WTC11 (cell line): Measurements from ENCODE around the gene FNIP2. TPM values are rescaled to one million over a fixed set of nuclear protein-coding genes. Genes with fewer than 3 reads are reported as not detected.

Experiments
- ATAC-seq: fragments of 200-7000 bp; cut with Tn5 transposase; 2 replicates; pipeline ENCODE4 v1.10.0; 2021; ENCODE audit warnings: mild to moderate bottlenecking, moderate library complexity
- CTCF ChIA-PET: fragments of 300-600 bp; sonication (Branson Sonifier 250); formaldehyde crosslinking; loops from one replicate; lab custom pipeline; 2021; ENCODE audit warnings: antibody characterized with exemption; lab: Charles Lee
- POLR2A ChIA-PET: fragments of 350-600 bp; sonication (Branson Sonifier 250); formaldehyde crosslinking; loops from one replicate; lab custom pipeline; 2021; ENCODE audit warnings: antibody characterized with exemption; lab: Charles Lee
- DNase-seq: peaks from one replicate; pipeline ENCODE4 v3.0.0; 2021; ENCODE audit warnings: low spot score
- H3K27ac Mint-ChIP-seq: 2 replicates; pipeline ENCODE4 v1.8.0; 2021; ENCODE audit warnings: mixed read lengths
- H3K27me3 Mint-ChIP-seq: 2 replicates; pipeline ENCODE4 v1.8.0; 2021; ENCODE audit warnings: low read depth, mild to moderate bottlenecking, moderate library complexity, mixed read lengths
- H3K36me3 Mint-ChIP-seq: 2 replicates; pipeline ENCODE4 v1.8.0; 2021; ENCODE audit warnings: mixed read lengths
- H3K4me1 Mint-ChIP-seq: 2 replicates; pipeline ENCODE4 v1.8.0; 2022; ENCODE audit warnings: mixed read lengths
- H3K4me3 Mint-ChIP-seq: 2 replicates; pipeline ENCODE4 v1.8.0; 2021; ENCODE audit warnings: mild to moderate bottlenecking, moderate library complexity, mixed read lengths
- H3K9me3 Mint-ChIP-seq: 2 replicates; pipeline ENCODE4 v1.8.0; 2021; ENCODE audit warnings: mixed read lengths
- ATF3 ChIP-seq: sonication (generic); formaldehyde crosslinking; conservative IDR thresholded peaks from 2 replicates; pipeline ENCODE4 v1.8.1; 2022; ENCODE audit warnings: mild to moderate bottlenecking, missing genetic modification reagents
- ATF6 ChIP-seq: sonication (generic); formaldehyde crosslinking; IDR thresholded peaks from 2 replicates; pipeline ENCODE4 v1.8.1; 2023; ENCODE audit warnings: mild to moderate bottlenecking, missing genetic modification reagents
- CREB1 ChIP-seq: sonication (generic); formaldehyde crosslinking; IDR thresholded peaks from 2 replicates; pipeline ENCODE4 v1.8.0; 2023; ENCODE audit warnings: mild to moderate bottlenecking, missing genetic modification reagents
- E2F5 ChIP-seq: sonication (generic); formaldehyde crosslinking; IDR thresholded peaks from 2 replicates; pipeline ENCODE4 v1.8.1; 2022; ENCODE audit warnings: mild to moderate bottlenecking, moderate library complexity, missing genetic modification reagents
- ELF4 ChIP-seq: sonication (generic); formaldehyde crosslinking; IDR thresholded peaks from 2 replicates; pipeline ENCODE4 v1.8.1; 2022; ENCODE audit warnings: low read depth, mild to moderate bottlenecking, moderate library complexity, missing genetic modification reagents
- ERG ChIP-seq: fragments of 250-450 bp; sonication (Bioruptor Pico); IDR thresholded peaks from 2 replicates; pipeline ENCODE4 v1.8.0; 2021; ENCODE audit warnings: mild to moderate bottlenecking
- FOXP1 ChIP-seq: sonication (generic); formaldehyde crosslinking; IDR thresholded peaks from 2 replicates; pipeline ENCODE4 v1.8.0; 2022; ENCODE audit warnings: missing genetic modification reagents, mild to moderate bottlenecking, moderate library complexity, borderline replicate concordance
- GTF2I ChIP-seq: fragments of 250-450 bp; sonication (Bioruptor Pico); conservative IDR thresholded peaks from 2 replicates; pipeline ENCODE4 v1.4.0; 2021; ENCODE audit warnings: mild to moderate bottlenecking
- JAZF1 ChIP-seq: fragments of 250-450 bp; sonication (Bioruptor Pico); IDR thresholded peaks from 2 replicates; pipeline ENCODE4 v1.9.0; 2021; ENCODE audit warnings: moderate library complexity, mild to moderate bottlenecking, inconsistent platforms
- KAT7 ChIP-seq: sonication (generic); formaldehyde crosslinking; IDR thresholded peaks from 2 replicates; pipeline ENCODE4 v1.8.1; 2023; ENCODE audit warnings: missing genetic modification reagents, mild to moderate bottlenecking, borderline replicate concordance
- MXD4 ChIP-seq: fragments of 250-450 bp; sonication (Bioruptor Pico); IDR thresholded peaks from 2 replicates; pipeline ENCODE4 v1.8.0; 2021; ENCODE audit warnings: mild to moderate bottlenecking, moderate library complexity, borderline replicate concordance
- NR1H2 ChIP-seq: sonication (generic); formaldehyde crosslinking; IDR thresholded peaks from 2 replicates; pipeline ENCODE4 v1.9.0; 2021; ENCODE audit warnings: mild to moderate bottlenecking, moderate library complexity, missing genetic modification reagents
- PRDM15 ChIP-seq: sonication (generic); formaldehyde crosslinking; IDR thresholded peaks from 2 replicates; pipeline ENCODE4 v1.8.0; 2022; ENCODE audit warnings: missing genetic modification reagents
- PRRX2 ChIP-seq: fragments of 250-450 bp; sonication (Bioruptor Pico); IDR thresholded peaks from 2 replicates; pipeline ENCODE4 v1.8.0; 2021; ENCODE audit warnings: mild to moderate bottlenecking
- TEAD1 ChIP-seq: sonication (generic); formaldehyde crosslinking; IDR thresholded peaks from 2 replicates; pipeline ENCODE4 v1.8.0; 2022; ENCODE audit warnings: mild to moderate bottlenecking, missing genetic modification reagents
- TEAD4 ChIP-seq: sonication (generic); formaldehyde crosslinking; IDR thresholded peaks from 2 replicates; pipeline ENCODE4 v1.8.0; 2022; ENCODE audit warnings: mild to moderate bottlenecking, missing genetic modification reagents
- ZNF138 ChIP-seq: sonication (generic); formaldehyde crosslinking; conservative IDR thresholded peaks from 2 replicates; pipeline ENCODE4 v1.8.1; 2022; ENCODE audit warnings: mild to moderate bottlenecking, moderate library complexity, missing genetic modification reagents
- ZNF425 ChIP-seq: fragments of 250-450 bp; sonication (Bioruptor Pico); conservative IDR thresholded peaks from 2 replicates; pipeline ENCODE4 v1.9.0; 2021; ENCODE audit warnings: mild to moderate bottlenecking
- total RNA-seq: library from RNA; stranded (reverse); gene quantifications from 3 replicates; pipeline ENCODE4 v1.2.3, GENCODE V29; 2021

Gene FNIP2
- total RNA-seq, 1 experiment from 2014 or later, result 8.6 TPM

GRCh38 chr4:158847535-158847934, 78.7 kb downstream of the FNIP2 start:
- ATAC-seq, result no peak
- Mint-ChIP-seq H3K27me3 (no peaks in the 10 kb centered on the region), H3K9me3 (no peaks in the 10 kb centered on the region), H3K36me3 (no peaks in the 10 kb centered on the region), H3K27ac (no peak overlapping the region), H3K4me3 (no peak overlapping the region), H3K4me1 (peaks cover 51% of the 10 kb centered on the region)
- CTCF ChIA-PET, result interaction anchor here (0.5 kb wide), 1 partner anchor 56 kb away, joined by 4 read pairs; no protein-coding TSS in a partner anchor
- POLR2A ChIA-PET, result no interaction called here
- DNase-seq, result no peak
- TF ChIP-seq ATF6 (CRISPR knock-in tag) (no peak), FOXP1 (no peak), E2F5 (CRISPR knock-in tag) (no peak)

GRCh38 chr4:158849681-158850080, 80.9 kb downstream of the FNIP2 start:
- H3K36me3 Mint-ChIP-seq, result no peaks in the 10 kb centered on the region
- no peak overlapping the region for H3K27ac Mint-ChIP-seq
- TF ChIP-seq TEAD4 (CRISPR knock-in tag), result no peak
- TF ChIP-seq NR1H2, result no peak
- no peak for TF ChIP-seq ATF3 (CRISPR knock-in tag)
- TF ChIP-seq KAT7 (CRISPR knock-in tag), result no peak
- TF ChIP-seq JAZF1 (CRISPR knock-in tag), result no peak
- TF ChIP-seq ELF4 (CRISPR knock-in tag), result no peak
- no peak for TF ChIP-seq TEAD1 (CRISPR knock-in tag)
- TF ChIP-seq CREB1 (CRISPR knock-in tag), result no peak
- no peak for TF ChIP-seq ZNF425 (CRISPR knock-in tag)
- TF ChIP-seq PRRX2 (CRISPR knock-in tag), result no peak
- TF ChIP-seq ERG, result no peak
- TF ChIP-seq MXD4 (CRISPR knock-in tag), result no peak
- TF ChIP-seq GTF2I, result no peak
- no peak for TF ChIP-seq ZNF138 (CRISPR knock-in tag)
- no peak for TF ChIP-seq PRDM15 (CRISPR knock-in tag)
- TF ChIP-seq, all 79 proteins: peak for 0

More at GRCh38 chr4:158849681-158850080, 80.9 kb downstream of the FNIP2 start:
- Mint-ChIP-seq H3K4me3 (no peak overlapping the region), H3K27me3 (no peaks in the 10 kb centered on the region), H3K9me3 (no peaks in the 10 kb centered on the region), H3K4me1 (peaks cover 32% of the 10 kb centered on the region)
- DNase-seq (no peak), ATAC-seq (no peak)
- CTCF ChIA-PET, result interaction anchor here (0.9 to 2.2 kb wide), 2 partner anchors 119 to 353 kb away, joined by 3 to 10 read pairs; no protein-coding TSS in a partner anchor
- POLR2A ChIA-PET, result interaction anchor here (0.7 kb wide), 1 partner anchor 40 kb away, joined by 3 read pairs; no protein-coding TSS in a partner anchor
